Stimulated activated CD4-positive, alpha-beta T cell treated with anti-CD3 and anti-CD28 coated beads, TNF-alpha, amount 100 ng/mL, for 48 hours (primary cell): ENCODE measurements around the gene XRCC1.
"Not testable (repeated sequence)": the region's sequence is repeated elsewhere in the genome, so short reads cannot be mapped to it uniquely, and the experiment has no call there.

Source experiments
- DNase-seq, 3 donors: peaks; one replicate each; pipeline ENCODE4 v3.0.0-alpha.2; 2020; ENCODE audit warnings: low read depth in 3 of 3

Gene XRCC1

GRCh38 chr19:43575955-43576878 is 890 bp upstream of the XRCC1 start:
- DNase-seq: no peak

GRCh38 chr19:43574424-43575155 is 737 bp downstream of the XRCC1 start:
- DNase-seq: no peak

- DNase-seq: no peak
These were observed 3.1 kb downstream of the XRCC1 start for GRCh38 chr19:43572171-43572588.

GRCh38 chr19:43570174-43570791 is 5.0 kb downstream of the XRCC1 start:
- DNase-seq: no peak

GRCh38 chr19:43569657-43570056 is 5.7 kb downstream of the XRCC1 start:
- no peak for DNase-seq

- no peak for DNase-seq
These were observed 10.5 kb downstream of the XRCC1 start for GRCh38 chr19:43564800-43565199.

GRCh38 chr19:43563816-43564457 is 11.4 kb downstream of the XRCC1 start:
- DNase-seq: no peak

GRCh38 chr19:43562698-43563241 is 12.6 kb downstream of the XRCC1 start:
- peak; percentile 31 to 48 (median 45) for DNase-seq

- no peak for DNase-seq
These were observed 13.1 kb downstream of the XRCC1 start for GRCh38 chr19:43562226-43562697.

- DNase-seq: no peak
These were observed 14.0 kb downstream of the XRCC1 start for GRCh38 chr19:43561139-43561970.

- DNase-seq: no peak
These were observed 14.6 kb downstream of the XRCC1 start for GRCh38 chr19:43560687-43561086.

- DNase-seq: peak; percentile 59 to 79 (median 67)
These were observed 20.0 kb downstream of the XRCC1 start for GRCh38 chr19:43555185-43555770.

GRCh38 chr19:43554317-43554895 is 20.9 kb downstream of the XRCC1 start:
- no peak for DNase-seq

- no peak for DNase-seq
These were observed 21.7 kb downstream of the XRCC1 start for GRCh38 chr19:43553656-43554055.

- DNase-seq: no peak
These were observed 22.7 kb downstream of the XRCC1 start for GRCh38 chr19:43552616-43553015.

GRCh38 chr19:43552198-43552450 is 23.2 kb downstream of the XRCC1 start:
- no peak for DNase-seq

- DNase-seq: no peak
These were observed 23.7 kb downstream of the XRCC1 start for GRCh38 chr19:43551399-43552197.

- no peak for DNase-seq
These were observed 26.6 kb downstream of the XRCC1 start for GRCh38 chr19:43548706-43549105.

- DNase-seq: not testable (repeated sequence)
These were observed 27.4 kb downstream of the XRCC1 start for GRCh38 chr19:43547926-43548325.
